ENCODE results near the gene HS3ST2.

DNA sequence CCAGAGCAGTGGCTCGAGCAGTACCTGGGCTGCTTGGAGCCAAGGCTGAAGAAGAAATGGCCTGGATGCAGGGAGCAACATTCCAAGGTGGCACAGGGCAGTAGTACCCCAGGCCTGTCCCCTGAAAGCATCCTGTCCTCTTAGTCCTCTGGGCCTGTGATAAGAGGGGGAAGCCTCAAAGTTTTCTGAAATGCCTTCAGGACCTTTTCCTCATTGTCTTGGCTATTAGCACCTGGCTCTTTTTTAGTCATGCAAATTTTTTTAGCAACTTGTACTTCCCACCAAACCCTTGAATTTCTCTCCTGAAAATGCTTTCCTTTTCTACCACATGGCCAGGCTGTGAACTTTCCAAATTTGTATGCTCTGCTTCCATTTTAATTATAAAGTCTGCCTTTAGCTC is 148.9 kb downstream of the HS3ST2 start:
- TF ChIP-seq, protein P1, sequence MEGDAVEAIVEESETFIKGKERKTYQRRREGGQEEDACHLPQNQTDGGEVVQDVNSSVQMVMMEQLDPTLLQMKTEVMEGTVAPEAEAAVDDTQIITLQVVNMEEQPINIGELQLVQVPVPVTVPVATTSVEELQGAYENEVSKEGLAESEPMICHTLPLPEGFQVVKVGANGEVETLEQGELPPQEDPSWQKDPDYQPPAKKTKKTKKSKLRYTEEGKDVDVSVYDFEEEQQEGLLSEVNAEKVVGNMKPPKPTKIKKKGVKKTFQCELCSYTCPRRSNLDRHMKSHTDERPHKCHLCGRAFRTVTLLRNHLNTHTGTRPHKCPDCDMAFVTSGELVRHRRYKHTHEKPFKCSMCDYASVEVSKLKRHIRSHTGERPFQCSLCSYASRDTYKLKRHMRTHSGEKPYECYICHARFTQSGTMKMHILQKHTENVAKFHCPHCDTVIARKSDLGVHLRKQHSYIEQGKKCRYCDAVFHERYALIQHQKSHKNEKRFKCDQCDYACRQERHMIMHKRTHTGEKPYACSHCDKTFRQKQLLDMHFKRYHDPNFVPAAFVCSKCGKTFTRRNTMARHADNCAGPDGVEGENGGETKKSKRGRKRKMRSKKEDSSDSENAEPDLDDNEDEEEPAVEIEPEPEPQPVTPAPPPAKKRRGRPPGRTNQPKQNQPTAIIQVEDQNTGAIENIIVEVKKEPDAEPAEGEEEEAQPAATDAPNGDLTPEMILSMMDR (IDR thresholded peaks at IDR 0.05) = no peak
- no peak for TF ChIP-seq POLR2A (IDR thresholded peaks at IDR 0.05; ENCODE audit: low read depth)
- TF ChIP-seq EP300 (IDR thresholded peaks at IDR 0.05) = no peak
- TF ChIP-seq POLR2AphosphoS5 (IDR thresholded peaks at IDR 0.05) = no peak

Measured in esophagus muscularis mucosa (tissue), 4 donors.